ENCODE data around the gene SNX24. TPM values are rescaled to one million over a fixed set of nuclear protein-coding genes. Genes with fewer than 3 reads are reported as not detected.

The SNX24 gene
- total and polyA plus RNA-seq, 5 donors from 2014 or later, result 7.8 to 22.0 (median 11.1) TPM

- H3K27ac Mint-ChIP-seq, result no peak overlapping the region
Measured at GRCh38 chr5:123033157-123033671, 187.8 kb downstream of the SNX24 start.

GRCh38 chr5:123035360-123035917 is 190.0 kb downstream of the SNX24 start:
- H3K4me3 ChIP-seq (ENCODE audit: low read depth, low read length), result no peak overlapping the region
- no peaks in the 10 kb centered on the region for H3K36me3 Mint-ChIP-seq
- peaks cover 35% of the 10 kb centered on the region for H3K27me3 ChIP-seq (ENCODE audit: control insufficient read depth, insufficient read depth, low read length)
- H3K4me1 ChIP-seq (ENCODE audit: control insufficient read depth, insufficient read depth, low read length, poor library complexity, severe bottlenecking), result peaks cover 23% of the 10 kb centered on the region
- DNase-seq, result peak in 1 of 3 donors; percentile 34
- ATAC-seq (ENCODE audit: low read depth in 2 of 2), result no peak
- H3K9me3 ChIP-seq (ENCODE audit: control insufficient read depth in 2 of 2, low read length in 2 of 2), result no peaks in the 10 kb centered on the region
- H3K36me3 ChIP-seq (ENCODE audit: control insufficient read depth, insufficient read depth, low read length), result no peaks in the 10 kb centered on the region
- H3K27me3 Mint-ChIP-seq, result peaks cover 73% of the 10 kb centered on the region
- H3K4me1 Mint-ChIP-seq, result peaks cover 0 to 13% (median 10%) of the 10 kb centered on the region in 4 donors
- H3K4me3 Mint-ChIP-seq, result peak overlapping the region; percentile 23 to 62 (median 46)
- no peak overlapping the region for H3K27ac Mint-ChIP-seq
- peaks cover 0 to 12% (median 0%) of the 10 kb centered on the region in 7 donors for H3K9me3 Mint-ChIP-seq
- no peak overlapping the region for H3K27ac ChIP-seq (ENCODE audit: insufficient read depth, low read length, poor library complexity, severe bottlenecking)

More at GRCh38 chr5:123033157-123033671, 187.8 kb downstream of the SNX24 start:
- Histone ChIP-seq H3K36me3 (ENCODE audit: control insufficient read depth, insufficient read depth, low read length) (no peaks in the 10 kb centered on the region), H3K27me3 (ENCODE audit: control insufficient read depth, insufficient read depth, low read length) (peaks cover 24% of the 10 kb centered on the region), H3K27ac (ENCODE audit: insufficient read depth, low read length, poor library complexity, severe bottlenecking) (no peak overlapping the region), H3K4me3 (ENCODE audit: low read depth, low read length) (no peak overlapping the region), H3K9me3 (ENCODE audit: control insufficient read depth in 2 of 2, low read length in 2 of 2) (no peaks in the 10 kb centered on the region), H3K4me1 (ENCODE audit: control insufficient read depth, insufficient read depth, low read length, poor library complexity, severe bottlenecking) (peaks cover 23% of the 10 kb centered on the region)
- ATAC-seq (ENCODE audit: low read depth in 2 of 2) (no peak), DNase-seq (no peak)
- Mint-ChIP-seq H3K36me3 (no peaks in the 10 kb centered on the region), H3K4me3 (no peak overlapping the region), H3K4me1 (peaks cover 0 to 13% (median 10%) of the 10 kb centered on the region in 4 donors), H3K9me3 (peaks cover 0 to 10% (median 0%) of the 10 kb centered on the region in 7 donors), H3K27me3 (peaks cover 56% of the 10 kb centered on the region)

GRCh38 chr5:123035918-123036390 is 190.5 kb downstream of the SNX24 start:
- no peak for ATAC-seq (ENCODE audit: low read depth in 2 of 2)
- Mint-ChIP-seq H3K27ac (no peak overlapping the region), H3K4me1 (peaks cover 0 to 13% (median 10%) of the 10 kb centered on the region in 4 donors), H3K4me3 (peak overlapping the region in 2 of 4 donors; percentile 39 to 53), H3K36me3 (no peaks in the 10 kb centered on the region), H3K9me3 (peaks cover 0 to 12% (median 0%) of the 10 kb centered on the region in 7 donors), H3K27me3 (peaks cover 69% of the 10 kb centered on the region)
- Histone ChIP-seq H3K9me3 (ENCODE audit: control insufficient read depth in 2 of 2, low read length in 2 of 2) (no peaks in the 10 kb centered on the region), H3K27ac (ENCODE audit: insufficient read depth, low read length, poor library complexity, severe bottlenecking) (no peak overlapping the region), H3K4me1 (ENCODE audit: control insufficient read depth, insufficient read depth, low read length, poor library complexity, severe bottlenecking) (peaks cover 23% of the 10 kb centered on the region), H3K36me3 (ENCODE audit: control insufficient read depth, insufficient read depth, low read length) (no peaks in the 10 kb centered on the region), H3K27me3 (ENCODE audit: control insufficient read depth, insufficient read depth, low read length) (peaks cover 35% of the 10 kb centered on the region), H3K4me3 (ENCODE audit: low read depth, low read length) (no peak overlapping the region)
- DNase-seq, result no peak

- H3K4me3 ChIP-seq (ENCODE audit: low read depth, low read length), result no peak within 1 kb of the TSS
- peak in 1 of 2 donors; percentile 30 for ATAC-seq (ENCODE audit: low read depth in 2 of 2)
Measured at GRCh38 chr5:123036391-123037103, 191.1 kb downstream of the SNX24 start, which contains the start of gene PPIC. TSS of gene PPIC (minus strand) at chr5:123036725. CDS start at chr5:123036625, 100 bp downstream.

GRCh38 chr5:123037104-123037418 is 191.6 kb downstream of the SNX24 start:
- H3K4me1 ChIP-seq (ENCODE audit: control insufficient read depth, insufficient read depth, low read length, poor library complexity, severe bottlenecking), result peaks cover 23% of the 10 kb centered on the region
- Mint-ChIP-seq H3K4me1 (peaks cover 0 to 13% (median 10%) of the 10 kb centered on the region in 4 donors), H3K9me3 (peaks cover 0 to 12% (median 0%) of the 10 kb centered on the region in 7 donors), H3K27ac (no peak overlapping the region), H3K36me3 (no peaks in the 10 kb centered on the region), H3K27me3 (peaks cover 68% of the 10 kb centered on the region), H3K4me3 (peak overlapping the region in 3 of 4 donors; percentile 19 to 84 (median 23))
- no peaks in the 10 kb centered on the region for H3K9me3 ChIP-seq (ENCODE audit: control insufficient read depth in 2 of 2, low read length in 2 of 2)
- H3K27me3 ChIP-seq (ENCODE audit: control insufficient read depth, insufficient read depth, low read length), result peaks cover 35% of the 10 kb centered on the region
- no peak overlapping the region for H3K4me3 ChIP-seq (ENCODE audit: low read depth, low read length)
- DNase-seq (no peak), ATAC-seq (ENCODE audit: low read depth in 2 of 2) (no peak)
- no peaks in the 10 kb centered on the region for H3K36me3 ChIP-seq (ENCODE audit: control insufficient read depth, insufficient read depth, low read length)
- H3K27ac ChIP-seq (ENCODE audit: insufficient read depth, low read length, poor library complexity, severe bottlenecking), result no peak overlapping the region

More at GRCh38 chr5:123036391-123037103, 191.1 kb downstream of the SNX24 start, which contains the start of gene PPIC:
- no peak within 1 kb of the TSS for H3K27ac Mint-ChIP-seq
- no peak within 1 kb of the TSS for H3K27ac ChIP-seq (ENCODE audit: insufficient read depth, low read length, poor library complexity, severe bottlenecking)
- H3K27me3 Mint-ChIP-seq, result peaks cover 69% of the 10 kb centered on the region
- H3K27me3 ChIP-seq (ENCODE audit: control insufficient read depth, insufficient read depth, low read length), result peaks cover 35% of the 10 kb centered on the region
- DNase-seq, result no peak
- no peaks in the 10 kb centered on the region for H3K36me3 ChIP-seq (ENCODE audit: control insufficient read depth, insufficient read depth, low read length)
- H3K4me3 Mint-ChIP-seq, result peak within 1 kb of the TSS; percentile 39 to 84 (median 58)
- peaks cover 0 to 13% (median 10%) of the 10 kb centered on the region in 4 donors for H3K4me1 Mint-ChIP-seq
- H3K9me3 Mint-ChIP-seq, result peaks cover 0 to 12% (median 0%) of the 10 kb centered on the region in 7 donors
- H3K4me1 ChIP-seq (ENCODE audit: control insufficient read depth, insufficient read depth, low read length, poor library complexity, severe bottlenecking), result peaks cover 23% of the 10 kb centered on the region
- no peaks in the 10 kb centered on the region for H3K36me3 Mint-ChIP-seq
- H3K9me3 ChIP-seq (ENCODE audit: control insufficient read depth in 2 of 2, low read length in 2 of 2), result no peaks in the 10 kb centered on the region

- H3K27ac Mint-ChIP-seq, result no peak overlapping the region
- peaks cover 35% of the 10 kb centered on the region for H3K27me3 ChIP-seq (ENCODE audit: control insufficient read depth, insufficient read depth, low read length)
- H3K4me1 ChIP-seq (ENCODE audit: control insufficient read depth, insufficient read depth, low read length, poor library complexity, severe bottlenecking), result peaks cover 23% of the 10 kb centered on the region
- no peaks in the 10 kb centered on the region for H3K36me3 ChIP-seq (ENCODE audit: control insufficient read depth, insufficient read depth, low read length)
- peaks cover 0 to 9% (median 0%) of the 10 kb centered on the region in 7 donors for H3K9me3 Mint-ChIP-seq
- ATAC-seq (ENCODE audit: low read depth in 2 of 2) (no peak), DNase-seq (no peak)
- peaks cover 51% of the 10 kb centered on the region for H3K27me3 Mint-ChIP-seq
- no peaks in the 10 kb centered on the region for H3K36me3 Mint-ChIP-seq
- no peak overlapping the region for H3K4me3 ChIP-seq (ENCODE audit: low read depth, low read length)
- H3K9me3 ChIP-seq (ENCODE audit: control insufficient read depth in 2 of 2, low read length in 2 of 2), result no peaks in the 10 kb centered on the region
- no peak overlapping the region for H3K27ac ChIP-seq (ENCODE audit: insufficient read depth, low read length, poor library complexity, severe bottlenecking)
- H3K4me3 Mint-ChIP-seq, result no peak overlapping the region
- peaks cover 0 to 13% (median 10%) of the 10 kb centered on the region in 4 donors for H3K4me1 Mint-ChIP-seq
Measured at GRCh38 chr5:123039673-123040072, 194.3 kb downstream of the SNX24 start.

- H3K4me1 Mint-ChIP-seq, result no peaks in the 10 kb centered on the region
- no peak for ATAC-seq (ENCODE audit: low read depth in 2 of 2)
Measured at GRCh38 chr5:123044926-123045617, 199.7 kb downstream of the SNX24 start.

More at GRCh38 chr5:123044926-123045617, 199.7 kb downstream of the SNX24 start:
- Histone ChIP-seq H3K9me3 (ENCODE audit: control insufficient read depth in 2 of 2, low read length in 2 of 2) (no peaks in the 10 kb centered on the region), H3K36me3 (ENCODE audit: control insufficient read depth, insufficient read depth, low read length) (no peaks in the 10 kb centered on the region), H3K4me3 (ENCODE audit: low read depth, low read length) (no peak overlapping the region), H3K4me1 (ENCODE audit: control insufficient read depth, insufficient read depth, low read length, poor library complexity, severe bottlenecking) (no peaks in the 10 kb centered on the region), H3K27ac (ENCODE audit: insufficient read depth, low read length, poor library complexity, severe bottlenecking) (no peak overlapping the region), H3K27me3 (ENCODE audit: control insufficient read depth, insufficient read depth, low read length) (peaks cover 10% of the 10 kb centered on the region)
- no peak for DNase-seq
- H3K27ac Mint-ChIP-seq, result no peak overlapping the region
- no peak overlapping the region for H3K4me3 Mint-ChIP-seq
- H3K9me3 Mint-ChIP-seq, result peaks cover 0 to 3% (median 0%) of the 10 kb centered on the region in 7 donors
- H3K36me3 Mint-ChIP-seq, result no peaks in the 10 kb centered on the region
- H3K27me3 Mint-ChIP-seq, result peaks cover 22% of the 10 kb centered on the region
